HG02970 (cell line): ENCODE results near the gene CARD14.
A peak's percentile ranks its signal among the peaks of the same experiment; 100 is the strongest.
"Not testable (repeated sequence)": the region's sequence is repeated elsewhere in the genome, so short reads cannot be mapped to it uniquely, and the experiment has no call there.

Experiments
- ATAC-seq: cut with Tn5 transposase; IDR thresholded peaks from one replicate; pipeline ENCODE4 v1.9.1; 2021; ENCODE audit warnings: mild to moderate bottlenecking, moderate library complexity, moderate number of reproducible peaks; ENCODE audit not compliant: unreplicated experiment, low FRiP score

CARD14 gene

DNA sequence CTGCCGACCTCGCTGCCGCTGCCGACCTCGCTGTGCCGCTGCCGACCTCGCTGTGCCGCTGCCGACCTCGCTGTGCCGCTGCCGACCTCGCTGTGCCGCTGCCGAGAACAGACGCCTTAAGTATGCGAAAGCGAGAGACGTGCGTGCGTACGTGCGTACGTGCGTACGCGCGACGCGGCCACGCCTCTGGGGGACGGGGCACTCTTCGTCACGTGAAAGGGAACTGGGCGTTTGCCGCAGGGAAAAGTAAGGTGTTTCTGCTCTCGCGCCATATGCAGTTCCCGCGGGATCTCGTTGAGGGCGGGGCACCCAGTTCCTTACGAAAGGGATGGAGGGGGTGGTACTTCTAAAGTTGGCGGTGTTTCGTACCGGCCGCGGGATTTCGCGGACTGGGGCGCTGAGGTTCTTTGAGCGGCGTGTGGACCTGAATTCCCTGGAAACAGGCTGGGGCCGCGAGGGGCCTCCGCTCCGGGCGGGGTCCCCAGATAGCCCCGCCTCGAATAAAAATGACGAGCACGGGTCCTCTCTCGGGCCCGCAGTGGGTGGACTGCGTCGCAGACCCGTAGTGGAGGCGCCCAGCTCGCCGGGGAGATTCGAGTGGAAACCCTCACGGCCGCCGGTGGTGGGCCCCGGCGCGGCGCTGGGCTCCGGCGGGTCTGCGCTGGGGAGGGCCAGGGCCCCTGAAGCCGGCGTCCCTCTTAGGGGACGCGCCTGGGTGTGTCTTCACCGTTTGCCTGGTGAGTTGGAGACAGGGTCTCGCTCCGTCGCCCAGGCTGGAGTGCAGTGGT, 22.6 kb upstream of the CARD14 start, which contains the start of gene EIF4A3:
Gene EIF4A3 (minus strand): TSS at position 94 of the 788 bp plus-strand sequence. CDS start 167 bp downstream, outside the sequence.
- peak; percentile 77 for ATAC-seq

- ATAC-seq, result no peak
These were observed 18.5 kb upstream of the CARD14 start for GRCh38 chr17:80151333-80151732.

DNA sequence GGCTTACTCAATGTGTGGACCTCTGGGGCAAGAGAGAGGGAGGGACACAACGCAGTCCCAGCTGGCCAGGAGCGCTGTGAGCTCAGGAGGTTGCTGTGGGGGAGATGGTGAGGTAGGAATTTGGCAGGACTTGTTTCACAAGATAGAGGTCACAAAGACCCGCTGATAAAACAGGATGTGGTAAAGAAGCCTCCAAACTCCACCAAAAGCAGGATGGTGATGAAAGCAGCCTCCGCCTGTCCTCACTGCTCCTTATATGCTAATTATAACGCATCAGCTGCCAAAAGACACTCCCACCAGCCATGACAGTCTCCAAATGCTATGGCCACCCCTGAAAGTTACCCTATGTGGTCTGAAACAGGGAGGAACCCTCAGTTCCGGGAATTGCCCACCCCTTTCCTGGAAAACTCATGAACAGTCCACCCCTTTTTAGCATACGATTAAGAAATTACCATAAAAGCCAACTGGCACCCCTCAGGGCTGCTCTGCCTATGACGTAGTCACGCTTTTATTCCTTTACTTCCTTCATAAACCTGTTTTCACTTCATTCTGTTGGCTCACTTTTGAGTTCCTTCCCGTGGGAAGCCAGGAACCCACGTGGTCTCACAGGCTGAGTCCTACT, 17.6 kb upstream of the CARD14 start:
- ATAC-seq, result no peak

GRCh38 chr17:80153004-80153403, 16.8 kb upstream of the CARD14 start:
- ATAC-seq, result peak; percentile 70

DNA sequence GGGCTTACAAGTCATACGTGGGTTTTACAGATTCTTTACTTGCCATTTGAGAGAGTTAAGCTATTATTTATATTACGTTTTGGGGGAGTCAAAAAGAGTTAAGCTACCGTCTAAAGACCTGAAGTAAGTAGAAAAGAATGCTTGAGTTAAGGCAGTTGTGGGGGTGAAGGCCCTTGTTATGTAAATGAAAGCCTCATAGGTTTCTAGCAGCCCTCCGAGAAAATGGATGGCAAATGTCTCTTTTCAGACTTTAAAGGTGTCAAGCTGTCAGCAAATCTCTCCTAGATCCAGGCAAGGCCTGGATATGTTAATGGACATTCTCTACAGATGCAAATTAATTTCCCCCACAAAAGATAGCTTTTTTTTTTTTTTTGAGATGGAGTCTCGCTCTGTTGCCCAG, 15.7 kb upstream of the CARD14 start:
- no peak for ATAC-seq

DNA sequence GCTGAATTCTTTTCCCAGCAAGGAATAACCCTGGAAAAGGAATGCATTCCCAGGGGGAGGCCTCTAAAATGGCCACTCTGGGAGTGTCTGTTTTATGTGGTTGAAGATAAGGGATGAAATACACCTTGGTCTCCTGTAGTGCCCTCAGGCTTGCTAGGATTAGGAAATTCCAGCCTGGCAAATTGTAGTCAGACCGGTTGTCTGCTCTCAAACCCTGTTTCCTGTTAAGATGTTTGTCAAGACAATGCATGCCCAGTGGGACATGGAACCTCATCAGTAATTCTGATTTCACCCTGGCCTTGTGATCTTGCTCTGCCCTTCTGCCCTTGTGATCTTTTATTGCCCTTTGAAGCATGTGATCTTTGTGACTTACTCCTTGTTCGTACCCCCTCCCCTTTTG, 14.2 kb upstream of the CARD14 start:
- not testable (repeated sequence) for ATAC-seq

DNA sequence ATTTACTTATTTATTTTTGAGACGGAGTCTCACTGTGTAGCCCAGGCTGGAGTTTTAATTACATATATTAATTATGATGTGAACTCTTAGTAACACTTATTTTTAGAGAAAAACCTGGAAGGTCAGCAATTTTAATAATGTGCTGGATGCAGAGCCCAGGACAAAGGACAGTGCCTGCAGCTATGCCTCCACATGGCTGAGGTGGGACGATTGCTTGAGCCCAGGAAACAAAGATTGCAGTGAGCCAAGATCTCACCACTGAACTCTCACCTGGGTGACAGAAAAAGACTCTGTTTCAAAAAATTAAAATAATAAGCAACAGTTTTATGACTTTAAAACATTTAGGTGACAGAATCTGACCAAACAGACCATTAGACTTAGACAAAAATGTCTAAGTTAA, 11.0 kb upstream of the CARD14 start:
- no peak for ATAC-seq

DNA sequence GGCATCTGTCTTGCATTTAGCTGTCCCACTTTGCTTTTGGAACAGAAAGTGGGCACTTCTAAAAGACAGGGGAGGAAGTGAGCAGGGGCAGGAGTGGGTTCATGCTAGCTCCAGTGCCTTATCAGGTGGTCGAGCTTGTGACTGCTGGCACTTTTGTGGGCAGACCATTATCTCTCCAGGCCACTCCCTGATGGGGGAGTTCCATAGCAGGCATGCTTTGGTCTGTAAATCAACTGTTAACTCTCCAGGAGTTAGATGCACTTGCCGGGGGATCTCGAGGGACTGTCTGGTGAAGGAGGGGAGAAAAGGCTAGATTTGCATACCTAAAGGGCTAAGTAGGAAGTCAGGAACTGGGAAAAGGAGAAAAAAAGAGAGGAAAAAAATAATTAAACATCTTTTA, 9.3 kb upstream of the CARD14 start:
- no peak for ATAC-seq

DNA sequence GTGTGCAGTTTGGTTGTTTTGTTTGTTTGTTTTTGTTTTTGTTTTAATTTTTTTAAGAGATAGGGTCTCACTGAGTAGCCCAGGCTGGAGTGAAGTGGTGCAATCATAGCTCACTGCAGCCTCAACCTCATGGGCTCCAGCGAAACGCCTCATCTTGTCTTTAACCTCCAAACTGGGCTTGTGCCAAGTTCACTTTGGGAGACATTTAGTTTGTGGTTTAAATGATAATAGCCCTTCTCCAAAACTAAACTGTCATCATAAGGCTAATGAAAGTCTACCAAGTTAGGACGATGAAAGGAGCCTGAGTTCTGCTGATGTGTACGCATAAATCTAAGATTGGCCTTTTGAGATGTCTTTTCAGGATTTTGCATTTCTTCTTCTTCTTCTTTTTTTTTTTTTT, 6.5 kb upstream of the CARD14 start:
- ATAC-seq, result no peak

- ATAC-seq, result no peak
These were observed 5.6 kb upstream of the CARD14 start for GRCh38 chr17:80164185-80164584.

DNA sequence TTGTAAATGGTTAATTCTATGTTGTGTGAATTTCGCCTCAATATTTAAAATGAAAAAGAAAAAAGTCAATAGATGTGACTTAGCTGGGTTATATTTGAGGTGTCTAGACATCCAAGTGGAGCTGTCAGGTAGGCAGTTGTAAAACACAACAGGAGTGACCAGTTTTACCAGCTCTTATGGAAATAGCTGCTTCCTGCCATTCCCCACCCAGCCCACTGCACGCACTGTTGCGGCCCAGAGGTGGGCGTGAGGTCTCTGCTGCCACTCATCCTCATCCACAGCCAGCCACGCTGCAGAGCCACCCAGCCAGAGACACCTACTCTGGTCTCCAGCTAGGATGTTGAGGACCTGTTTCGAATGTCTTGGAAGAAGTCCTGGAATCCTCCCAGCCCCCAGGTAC, 3.4 kb upstream of the CARD14 start:
- no peak for ATAC-seq

GRCh38 chr17:80168371-80168770, 1.5 kb upstream of the CARD14 start:
- no peak for ATAC-seq

DNA sequence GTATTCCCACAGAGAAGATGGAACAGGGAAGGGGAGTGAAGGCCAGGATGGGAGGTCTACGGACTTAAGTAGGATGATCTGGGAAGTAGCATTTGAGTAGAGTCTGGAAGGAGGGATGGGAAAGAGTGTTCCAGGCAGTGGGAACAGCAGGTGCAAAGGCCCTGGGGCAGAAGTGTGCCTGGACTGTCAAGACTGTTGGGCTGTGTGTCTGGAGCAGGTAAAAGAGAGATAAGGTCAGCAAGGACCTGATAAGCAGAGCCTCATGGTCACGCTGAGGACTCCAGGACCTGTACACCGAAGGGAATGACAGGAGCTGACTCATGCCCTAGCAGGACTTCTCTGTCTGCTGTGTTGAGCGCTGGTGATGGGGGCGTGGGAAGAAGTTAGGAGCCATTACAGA, 723 bp upstream of the CARD14 start:
- no peak for ATAC-seq

DNA sequence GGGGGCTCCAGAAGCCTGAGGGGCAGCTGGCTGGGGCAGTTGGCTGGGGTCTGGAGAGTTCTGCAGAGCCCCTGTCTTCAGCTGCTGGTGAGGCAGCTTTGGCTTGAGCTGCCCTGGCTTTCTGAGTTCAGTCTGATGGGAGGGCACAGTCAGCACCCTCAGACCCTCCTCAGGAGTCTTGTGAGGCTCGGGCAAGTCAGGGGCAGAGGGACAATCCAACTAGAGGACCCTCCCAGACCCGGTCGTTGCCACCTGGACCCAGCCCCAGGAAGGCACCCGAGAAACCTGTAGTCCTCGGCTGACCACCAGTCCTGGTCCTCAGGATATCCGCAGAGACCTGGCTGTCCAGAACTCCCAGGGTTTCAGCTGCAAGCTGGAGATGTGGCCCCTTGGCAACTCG, 1.9 kb downstream of the CARD14 start:
- no peak for ATAC-seq

GRCh38 chr17:80173126-80173525, 3.3 kb downstream of the CARD14 start:
- ATAC-seq, result no peak

GRCh38 chr17:80173916-80174315, 4.1 kb downstream of the CARD14 start:
- no peak for ATAC-seq

DNA sequence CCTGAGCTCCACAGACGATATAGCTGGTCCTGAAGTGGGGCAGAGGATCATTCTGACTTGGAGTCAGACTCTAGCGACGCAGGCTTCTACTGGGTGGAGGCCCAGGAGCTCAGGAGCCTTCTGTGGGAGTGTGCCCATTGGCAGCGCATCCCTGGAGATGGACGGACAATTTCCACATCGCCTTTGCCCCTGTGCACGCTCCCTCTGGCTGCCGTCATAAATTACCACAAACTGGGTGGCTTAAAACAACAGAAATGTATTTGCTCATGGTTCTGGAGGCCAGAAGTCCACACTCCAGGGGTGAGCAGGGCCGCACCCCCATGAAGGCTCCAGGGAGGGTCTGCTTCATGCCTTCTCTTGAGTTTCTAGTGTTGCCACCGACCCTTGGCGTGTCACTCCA, 6.9 kb downstream of the CARD14 start:
- ATAC-seq, result no peak

- ATAC-seq, result no peak
These were observed 8.3 kb downstream of the CARD14 start for GRCh38 chr17:80177986-80178595.

- ATAC-seq, result no peak
These were observed 10.4 kb downstream of the CARD14 start for GRCh38 chr17:80180192-80180591.

GRCh38 chr17:80181431-80181830, 11.6 kb downstream of the CARD14 start:
- ATAC-seq, result no peak

GRCh38 chr17:80182118-80182844, 12.5 kb downstream of the CARD14 start:
- ATAC-seq, result no peak
